GM12875 (cell line): ENCODE data around the gene MARVELD3.
"Not testable (repeated sequence)": the region's sequence is repeated elsewhere in the genome, so short reads cannot be mapped to it uniquely, and the experiment has no call there.

ENCODE experiments used
- H3K4me3 ChIP-seq: one replicate; pipeline ENCODE4 v1.5.1; 2011; ENCODE audit warnings: low read depth, low read length, control low read depth
- TF ChIP-seq, protein P1 (sequence below): IDR thresholded peaks from 2 replicates; pipeline ENCODE4 v1.5.1; 2011; ENCODE audit warnings: low read depth, mild to moderate bottlenecking, control low read depth, inconsistent platforms, low read length, moderate library complexity, borderline replicate concordance; ENCODE audit not compliant: insufficient read depth

Gene MARVELD3

DNA sequence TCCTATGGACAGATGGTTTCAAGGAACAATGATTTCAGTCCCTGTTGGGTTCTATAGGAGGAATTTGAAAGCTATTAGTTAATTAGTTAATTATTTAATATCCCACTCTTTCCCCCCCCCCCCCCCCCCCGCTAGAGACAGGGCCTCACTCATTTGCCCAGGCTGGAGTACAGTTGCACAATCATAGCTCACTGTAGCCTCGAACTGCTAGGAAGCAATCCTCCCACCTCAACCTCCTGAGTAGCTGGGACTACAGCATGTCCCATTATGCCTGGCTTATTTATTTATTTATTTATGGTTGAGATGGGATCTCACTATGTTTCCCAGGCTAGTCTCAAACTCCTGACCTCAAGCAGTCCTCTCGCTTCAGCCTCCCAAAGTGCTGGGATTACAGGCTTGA is 34.1 kb upstream of the MARVELD3 start:
- no peak overlapping the region for H3K4me3 ChIP-seq
- TF ChIP-seq, protein P1, sequence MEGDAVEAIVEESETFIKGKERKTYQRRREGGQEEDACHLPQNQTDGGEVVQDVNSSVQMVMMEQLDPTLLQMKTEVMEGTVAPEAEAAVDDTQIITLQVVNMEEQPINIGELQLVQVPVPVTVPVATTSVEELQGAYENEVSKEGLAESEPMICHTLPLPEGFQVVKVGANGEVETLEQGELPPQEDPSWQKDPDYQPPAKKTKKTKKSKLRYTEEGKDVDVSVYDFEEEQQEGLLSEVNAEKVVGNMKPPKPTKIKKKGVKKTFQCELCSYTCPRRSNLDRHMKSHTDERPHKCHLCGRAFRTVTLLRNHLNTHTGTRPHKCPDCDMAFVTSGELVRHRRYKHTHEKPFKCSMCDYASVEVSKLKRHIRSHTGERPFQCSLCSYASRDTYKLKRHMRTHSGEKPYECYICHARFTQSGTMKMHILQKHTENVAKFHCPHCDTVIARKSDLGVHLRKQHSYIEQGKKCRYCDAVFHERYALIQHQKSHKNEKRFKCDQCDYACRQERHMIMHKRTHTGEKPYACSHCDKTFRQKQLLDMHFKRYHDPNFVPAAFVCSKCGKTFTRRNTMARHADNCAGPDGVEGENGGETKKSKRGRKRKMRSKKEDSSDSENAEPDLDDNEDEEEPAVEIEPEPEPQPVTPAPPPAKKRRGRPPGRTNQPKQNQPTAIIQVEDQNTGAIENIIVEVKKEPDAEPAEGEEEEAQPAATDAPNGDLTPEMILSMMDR = no peak

GRCh38 chr16:71593048-71593999 is 32.7 kb upstream of the MARVELD3 start:
- TF ChIP-seq, protein P1 = no peak
- no peak overlapping the region for H3K4me3 ChIP-seq

- TF ChIP-seq, protein P1 = no peak
- H3K4me3 ChIP-seq = no peak overlapping the region
These were observed 31.9 kb upstream of the MARVELD3 start for GRCh38 chr16:71594000-71594646.

DNA sequence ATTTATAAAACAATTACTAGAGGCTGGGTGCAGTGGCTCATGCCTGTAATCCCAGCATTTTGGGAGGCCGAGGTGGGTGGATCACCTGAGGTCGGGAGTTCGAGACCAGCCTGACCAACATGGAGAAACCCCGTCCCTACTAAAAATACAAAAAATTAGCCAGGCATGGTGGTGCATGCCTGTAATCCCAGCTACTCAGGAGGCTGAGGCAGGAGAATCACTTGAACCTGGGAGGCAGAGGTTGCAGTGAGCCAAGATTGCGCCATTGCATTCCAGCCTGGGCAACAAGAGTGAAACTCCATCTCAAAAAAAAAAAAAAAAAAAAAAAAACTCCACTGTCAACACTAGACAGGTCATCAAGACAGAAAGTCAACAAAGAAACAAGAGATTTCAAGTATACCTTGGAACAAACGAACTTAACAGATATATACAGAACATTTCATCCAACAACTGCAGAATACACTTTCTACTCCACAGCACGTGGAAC is 30.6 kb upstream of the MARVELD3 start:
- H3K4me3 ChIP-seq = not testable (repeated sequence)

- not testable (repeated sequence) for H3K4me3 ChIP-seq
These were observed 27.6 kb upstream of the MARVELD3 start for GRCh38 chr16:71598426-71598825.

DNA sequence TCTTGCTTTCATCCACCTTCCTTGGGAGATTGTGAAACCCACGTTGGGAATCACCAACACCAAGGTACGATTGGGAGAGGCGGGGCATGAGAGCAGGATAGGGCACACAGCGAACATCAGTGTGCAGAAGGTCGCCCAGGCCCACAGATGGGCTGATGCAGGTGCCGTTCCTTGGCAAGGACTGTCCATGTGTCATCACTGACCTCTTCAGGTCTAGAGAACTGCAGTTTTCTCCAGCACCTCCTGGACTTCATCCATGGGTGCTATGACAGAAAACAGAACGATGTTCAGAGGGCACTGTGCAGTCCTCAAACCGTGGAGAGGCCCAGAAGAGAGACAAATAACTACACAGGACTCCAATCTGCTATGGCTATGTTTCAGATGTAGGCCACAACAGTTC is 25.2 kb upstream of the MARVELD3 start:
- H3K4me3 ChIP-seq = no peak overlapping the region

DNA sequence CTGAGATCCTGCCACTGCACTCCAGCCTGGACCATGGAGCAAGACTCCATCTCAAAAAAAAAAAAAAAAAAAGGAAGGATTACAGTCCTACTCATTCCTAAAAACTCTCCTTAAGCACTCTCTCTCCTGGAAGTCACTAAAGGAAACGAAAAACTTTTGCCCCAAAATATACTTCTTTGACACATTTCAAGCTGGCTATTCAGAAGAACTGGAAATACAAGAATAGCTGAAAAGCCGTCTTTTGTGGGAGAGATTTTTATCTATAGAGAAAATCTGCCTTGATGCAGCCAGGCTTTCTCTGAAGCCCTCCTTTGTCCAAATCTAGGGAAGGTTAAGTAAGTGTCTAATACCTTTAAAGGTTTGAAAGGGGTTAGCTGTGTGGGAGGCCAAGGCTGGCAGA is 16.9 kb upstream of the MARVELD3 start:
- no peak overlapping the region for H3K4me3 ChIP-seq
- TF ChIP-seq, protein P1 = no peak

More for the DNA sequence above, 25.2 kb upstream of the MARVELD3 start:
- TF ChIP-seq, protein P1 = no peak

DNA sequence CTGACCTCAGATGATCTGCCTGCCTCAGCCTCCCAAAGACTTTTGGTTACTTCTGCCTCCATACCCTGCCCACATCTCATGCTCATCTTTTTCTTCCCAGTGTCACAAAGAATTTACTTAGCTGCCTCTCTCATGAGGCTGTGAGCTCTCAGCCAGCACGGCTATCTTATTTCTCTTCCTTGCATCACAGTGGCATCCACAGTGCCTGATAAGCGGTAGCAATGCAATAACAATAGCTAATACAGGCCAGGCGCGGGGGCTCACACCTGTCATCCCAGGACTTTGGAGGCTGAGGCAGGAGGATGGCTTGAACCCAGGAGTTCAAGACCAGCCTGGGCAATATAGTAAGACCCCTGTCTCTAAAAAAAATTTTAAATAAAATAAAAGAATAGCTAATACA is 15.5 kb upstream of the MARVELD3 start:
- H3K4me3 ChIP-seq = no peak overlapping the region
- TF ChIP-seq, protein P1 = no peak
